NCI-H128 (cell line): Measurements from ENCODE around the gene TRMT1.
"Not testable (repeated sequence)": the region's sequence is repeated elsewhere in the genome, so short reads cannot be mapped to it uniquely, and the experiment has no call there.

ENCODE experiments used
- DNase-seq: peaks from one replicate; lab custom pipeline; 2025; ENCODE audit not compliant: unreplicated experiment; lab: John Stamatoyannopoulos, UW

TRMT1 gene

DNA sequence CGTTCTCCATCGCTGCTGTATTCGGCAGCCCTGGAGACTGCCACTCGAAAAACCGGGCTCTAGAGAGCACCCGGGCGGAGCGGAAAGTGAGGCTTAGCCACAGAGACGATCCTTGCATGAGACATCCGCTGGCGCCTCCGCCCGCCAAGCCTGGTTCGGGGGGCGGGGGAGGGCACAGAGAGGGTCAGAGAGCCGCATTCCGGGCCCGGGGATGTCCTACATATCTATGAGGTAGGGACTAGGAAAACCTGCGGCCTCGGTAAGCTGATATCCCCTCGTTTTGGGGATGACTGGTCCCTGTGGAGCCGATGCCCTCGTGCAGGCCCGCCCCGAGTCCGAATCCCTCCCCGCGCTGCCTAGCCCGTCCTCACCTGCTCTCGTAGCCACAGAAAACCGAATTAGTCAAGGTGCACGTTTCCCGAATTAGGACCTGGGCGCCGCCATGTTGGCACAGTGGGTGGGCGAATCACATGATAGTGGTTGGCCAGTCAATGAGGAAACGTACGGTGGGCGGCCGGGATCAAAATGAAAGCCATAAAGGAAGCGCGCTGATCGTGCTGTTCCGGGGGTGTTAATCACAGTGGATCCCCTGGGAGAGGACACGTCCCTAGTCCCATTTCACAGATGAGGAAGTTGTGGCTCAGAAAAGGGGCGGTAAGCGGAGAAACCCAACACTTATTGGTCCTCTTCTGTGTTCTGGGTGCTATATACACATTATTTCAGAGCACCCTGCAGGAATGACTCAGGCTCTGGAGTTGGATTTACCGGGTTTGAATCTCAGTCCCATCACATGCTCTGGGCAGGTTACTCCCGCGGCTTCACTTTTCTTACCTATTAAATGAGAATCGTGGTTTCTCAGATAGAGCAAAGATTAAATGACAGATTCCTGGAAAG is at the start of gene TRMT1:
TRMT1 (minus strand) TSS at position 459 of the 894 bp plus-strand sequence; CDS start at position 118, 341 bp downstream.
- peak; percentile 71 for DNase-seq

DNA sequence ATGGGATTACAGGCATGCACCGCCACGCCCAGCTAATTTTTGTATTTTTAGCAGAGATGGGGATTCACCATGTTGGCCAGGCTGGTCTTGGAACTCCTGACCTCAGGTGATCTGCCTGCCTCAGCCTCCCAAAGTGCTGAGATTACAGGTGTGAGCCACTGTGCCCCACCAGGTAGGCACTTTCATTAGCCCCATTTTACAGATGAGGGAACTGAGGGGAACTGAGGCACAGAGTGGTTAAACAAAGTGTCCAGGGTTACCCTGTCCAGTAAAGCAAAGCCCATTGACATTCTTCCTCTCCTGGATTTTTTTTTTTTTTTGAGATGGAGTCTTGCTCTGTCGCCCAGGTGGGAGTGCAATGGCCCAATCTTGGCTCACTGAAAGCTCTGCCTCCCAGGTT is 49.6 kb upstream of the TRMT1 start:
- not testable (repeated sequence) for DNase-seq

DNA sequence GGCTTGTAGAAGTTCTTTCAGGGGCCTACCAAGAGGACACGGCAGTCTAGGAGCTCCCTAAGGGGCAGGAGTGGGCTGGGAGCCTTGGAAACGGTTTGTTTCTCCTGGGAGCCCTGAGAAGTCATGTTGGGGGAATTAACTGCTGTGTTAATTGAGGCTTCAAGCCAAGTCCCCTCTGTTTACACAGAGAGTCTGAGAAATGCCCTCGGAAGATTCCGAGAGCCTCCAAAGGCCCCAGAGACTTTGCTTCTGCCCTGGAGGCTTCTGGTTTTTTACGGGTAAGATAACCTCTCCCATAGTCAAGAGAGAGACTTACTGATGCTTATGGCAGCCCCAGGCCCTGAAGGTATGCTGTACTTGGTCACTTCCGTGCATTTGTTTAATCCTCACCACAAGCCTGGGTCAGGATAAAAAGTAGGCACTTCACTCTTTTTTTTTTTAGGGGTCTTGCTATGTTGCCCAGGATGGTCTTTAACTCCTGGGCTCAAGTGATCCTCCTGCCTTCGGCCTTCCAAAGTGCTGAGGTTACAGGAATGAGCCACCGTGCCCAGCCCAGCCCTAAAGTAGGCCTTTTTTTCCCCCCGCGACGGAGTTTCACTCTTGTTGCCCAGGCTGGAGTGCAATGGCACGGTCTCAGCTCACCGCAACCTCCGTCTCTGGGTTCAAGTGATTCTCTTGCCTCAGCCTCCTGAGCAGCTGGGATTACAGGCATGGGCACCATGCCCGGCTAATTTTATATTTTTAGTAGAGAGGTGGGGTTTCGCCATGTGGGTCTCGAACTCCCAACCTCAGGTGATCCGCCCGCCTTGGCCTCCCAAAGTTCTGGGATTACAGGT is 48.8 kb upstream of the TRMT1 start:
- no peak for DNase-seq

DNA sequence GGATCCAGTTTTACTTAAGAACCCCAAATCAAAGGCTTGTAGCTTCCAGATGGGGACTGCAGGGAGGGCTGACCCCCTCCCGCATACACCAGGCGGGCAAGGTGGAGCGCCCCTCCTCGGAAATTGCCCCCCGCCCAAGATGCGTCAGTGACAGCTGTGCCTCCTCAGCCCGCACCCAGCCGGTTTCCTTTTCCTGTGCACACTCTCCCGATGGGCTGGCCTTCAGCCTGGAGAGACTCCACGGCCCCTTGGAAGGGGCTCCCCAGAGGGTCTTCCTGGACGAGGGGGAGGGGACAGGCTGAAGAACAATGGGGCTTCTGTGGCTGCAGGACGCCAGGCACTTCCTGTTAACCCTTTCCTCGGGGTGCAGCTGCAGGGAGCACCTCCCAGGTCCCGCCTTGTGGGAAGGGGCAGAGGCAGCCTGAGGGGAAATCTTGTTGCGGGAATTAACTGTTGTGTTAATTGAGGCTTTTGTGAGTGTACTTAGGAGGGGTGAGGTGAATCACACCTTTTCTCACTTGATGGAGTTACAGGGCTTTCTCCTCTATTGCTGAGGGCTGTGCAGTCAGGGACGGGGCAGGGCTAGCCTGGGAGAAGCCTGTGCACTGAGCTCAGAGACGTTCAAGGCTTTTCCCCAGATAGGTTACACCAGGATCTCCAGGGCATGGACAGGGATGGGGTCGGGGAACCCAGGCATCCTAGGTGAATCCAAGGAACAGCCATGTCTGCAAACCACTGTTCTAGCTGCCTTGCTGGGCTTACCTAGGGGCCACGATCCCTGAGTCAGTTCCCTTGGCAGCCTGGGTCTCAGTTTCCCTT is 48.0 kb upstream of the TRMT1 start:
- DNase-seq, result no peak

DNA sequence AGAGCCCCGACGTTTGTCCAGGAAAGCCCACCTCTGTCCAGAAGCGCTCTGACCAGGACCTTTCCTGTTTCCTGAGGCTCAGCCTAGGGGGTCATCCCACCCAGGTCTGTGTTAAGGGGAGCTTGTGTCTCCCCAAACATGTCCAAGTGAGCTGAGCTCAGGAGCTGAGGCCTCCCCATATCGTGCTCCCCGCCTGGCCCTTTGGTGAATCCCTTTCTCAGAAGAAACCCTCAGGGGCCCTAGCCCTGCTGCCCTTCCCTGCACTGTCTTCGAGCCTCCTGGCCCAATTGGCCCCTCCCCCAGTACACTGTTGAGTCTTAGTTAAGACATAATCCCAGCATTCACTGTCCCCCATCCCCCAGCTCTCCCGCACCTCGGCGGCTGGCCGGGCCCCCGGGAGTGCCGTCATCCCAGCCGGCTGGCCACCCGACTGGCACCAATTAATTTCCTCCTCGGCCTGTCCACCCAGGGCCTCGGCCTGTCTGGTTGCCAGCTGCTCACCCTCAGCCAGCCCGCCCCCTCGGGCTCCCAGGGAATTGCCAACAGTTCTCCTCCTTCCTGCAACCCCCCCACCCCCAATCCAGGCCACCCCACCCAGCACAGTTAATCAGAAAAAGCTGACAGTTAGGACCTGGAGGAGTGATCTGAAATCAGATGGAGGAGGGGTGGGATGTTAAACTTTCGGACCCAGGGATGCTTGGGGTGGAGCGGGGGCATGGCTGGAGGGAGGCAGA is 47.2 kb upstream of the TRMT1 start:
- DNase-seq, result no peak

DNA sequence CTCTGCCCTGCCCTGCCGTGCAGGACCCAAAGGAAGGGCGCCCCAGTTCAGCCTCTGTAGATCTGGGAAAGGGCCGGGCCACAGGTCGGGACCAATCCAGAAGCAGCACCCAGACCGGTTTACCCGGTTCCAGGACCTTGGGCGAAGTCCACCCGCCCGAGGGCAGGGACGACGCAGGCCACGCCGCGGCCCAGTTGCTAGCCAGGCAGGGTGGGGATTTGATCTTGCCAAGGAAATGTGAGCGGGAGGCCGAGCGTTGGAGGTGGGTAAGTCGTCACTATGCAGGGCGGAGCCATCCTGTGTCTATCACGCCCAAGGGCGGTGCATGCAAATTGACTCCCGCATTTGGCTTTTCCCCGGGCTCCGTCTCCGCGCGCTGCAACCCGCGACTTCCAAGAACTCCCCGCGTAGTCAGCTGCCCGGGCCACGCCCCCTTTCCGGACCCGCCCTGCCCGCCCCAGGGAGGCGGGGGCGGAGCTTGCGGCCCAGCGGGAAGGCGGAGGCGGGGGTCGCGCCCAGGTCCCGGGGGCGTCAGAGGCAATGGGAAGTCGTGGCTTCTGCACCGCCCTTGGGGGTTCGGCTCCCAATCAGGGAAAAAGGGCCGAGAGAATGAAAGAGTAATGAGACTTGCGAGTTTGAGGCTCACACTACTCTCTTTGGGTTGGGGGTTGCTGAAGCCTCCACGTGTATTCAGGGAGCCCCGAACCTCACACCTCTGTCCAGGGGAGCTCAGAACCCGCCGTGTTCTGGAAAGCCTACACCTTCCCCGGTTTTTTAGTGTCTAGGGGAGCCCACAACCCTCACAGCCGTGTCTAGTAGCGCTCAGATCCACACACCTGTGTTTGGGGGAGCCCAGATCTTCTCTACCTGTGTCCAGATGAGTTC is 46.4 kb upstream of the TRMT1 start:
- DNase-seq, result peak; percentile 77

DNA sequence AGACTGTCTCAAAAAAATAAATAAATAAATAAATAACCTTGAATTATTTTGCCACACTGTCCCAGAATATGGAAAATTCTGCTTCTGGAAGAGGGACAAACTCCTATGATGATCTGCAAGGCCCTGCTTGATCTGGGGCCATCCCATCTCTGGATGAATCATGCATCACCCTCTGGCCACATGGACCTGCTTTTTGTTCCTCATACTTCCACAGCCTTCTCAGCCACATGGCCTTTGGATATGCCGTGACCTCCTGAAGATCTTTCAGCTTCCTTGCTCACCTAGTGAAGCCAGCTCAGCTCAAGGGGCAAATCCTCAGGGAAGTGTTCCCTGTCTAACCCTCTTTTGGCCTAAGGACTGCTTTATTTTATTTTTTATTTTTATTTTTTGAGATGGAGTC is 44.0 kb upstream of the TRMT1 start:
- DNase-seq, result no peak

DNA sequence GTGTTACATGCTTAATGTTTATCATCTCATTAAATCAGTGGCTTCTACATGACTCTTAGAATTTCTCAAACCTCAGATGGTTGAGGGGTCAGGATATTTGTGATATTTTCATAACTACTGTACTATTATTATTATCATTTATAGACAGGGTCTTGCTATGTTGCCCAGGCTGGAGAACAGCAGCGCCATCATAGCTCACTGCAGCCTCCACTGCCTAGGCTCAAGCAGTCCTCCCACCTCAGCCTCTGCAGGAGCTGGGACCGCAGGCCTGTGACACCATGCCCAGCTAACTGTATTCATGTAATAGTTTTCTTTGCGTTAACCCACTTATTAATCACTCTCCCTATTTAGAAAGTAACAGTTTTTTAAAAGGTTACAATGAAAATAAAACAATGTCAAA is 43.2 kb upstream of the TRMT1 start:
- no peak for DNase-seq

DNA sequence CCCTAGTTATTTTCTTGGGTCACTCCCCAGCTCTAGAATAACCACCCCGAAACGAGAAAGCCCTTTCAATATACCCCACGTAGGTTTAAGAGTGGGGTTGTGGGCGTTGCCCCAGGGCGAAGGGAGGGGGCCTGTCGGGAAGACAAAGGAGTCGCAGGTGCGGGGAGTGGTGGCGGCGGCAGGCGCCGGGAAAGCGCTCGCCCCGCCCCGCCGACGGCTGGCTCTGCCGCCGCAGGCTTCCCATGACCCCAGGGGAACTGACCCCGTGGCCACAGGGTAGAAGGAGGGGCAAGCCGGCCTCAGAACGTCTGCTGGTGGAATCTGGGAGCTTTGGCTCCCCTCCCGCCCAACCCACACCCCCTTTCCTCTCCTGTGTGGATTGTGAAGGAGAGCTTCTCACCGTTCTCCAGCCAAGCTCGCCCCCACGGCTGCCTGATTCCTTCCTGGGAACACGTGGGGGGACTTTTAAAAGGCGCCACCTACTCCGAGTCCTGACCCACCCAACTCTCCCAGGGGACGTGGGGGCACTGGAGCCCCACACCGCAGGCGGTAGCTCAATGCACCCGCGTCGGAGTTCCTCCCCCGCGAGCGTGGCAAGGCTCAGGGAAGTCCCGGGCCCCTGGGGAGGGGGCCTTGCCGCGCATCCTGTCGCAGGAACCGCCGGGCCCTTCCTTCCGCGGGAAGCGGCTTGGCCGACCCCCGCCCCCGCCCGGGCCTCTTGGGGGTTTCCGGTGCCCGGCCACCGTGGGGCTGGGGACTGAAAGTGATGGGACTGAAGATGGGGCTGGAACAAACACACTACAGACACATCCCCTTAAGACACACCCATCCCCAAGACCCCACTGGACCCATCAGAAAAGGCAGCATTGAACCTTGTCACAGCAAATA is 39.2 kb upstream of the TRMT1 start:
- no peak for DNase-seq

DNA sequence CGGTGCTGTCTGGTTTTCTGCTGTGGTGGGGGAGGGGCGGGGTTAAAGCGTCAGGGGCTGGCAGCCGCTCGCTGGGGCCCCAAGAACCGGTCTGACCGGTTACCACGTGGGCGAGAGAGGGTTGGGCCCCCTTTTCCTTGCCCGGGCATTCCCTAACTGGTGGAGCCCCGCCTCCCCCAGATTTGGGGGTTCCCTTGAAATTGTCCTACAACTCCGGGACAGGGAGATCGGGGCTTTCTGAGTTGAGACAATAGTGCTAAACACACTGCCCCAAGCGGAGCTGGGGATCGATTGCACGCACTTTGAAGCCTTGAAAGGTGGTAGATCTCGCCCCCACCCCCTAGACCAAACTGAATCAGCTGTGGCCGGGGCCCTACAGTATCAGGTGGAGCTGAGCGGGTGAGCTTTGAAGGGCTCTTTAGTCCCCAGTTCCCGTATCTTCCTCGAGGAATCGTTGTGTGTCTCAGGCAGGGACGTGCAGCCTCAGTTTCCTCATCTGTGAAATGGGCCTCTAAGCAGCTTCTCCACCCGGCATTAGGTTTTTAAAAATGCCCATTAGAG is 38.5 kb upstream of the TRMT1 start:
- DNase-seq, result peak; percentile 44

DNA sequence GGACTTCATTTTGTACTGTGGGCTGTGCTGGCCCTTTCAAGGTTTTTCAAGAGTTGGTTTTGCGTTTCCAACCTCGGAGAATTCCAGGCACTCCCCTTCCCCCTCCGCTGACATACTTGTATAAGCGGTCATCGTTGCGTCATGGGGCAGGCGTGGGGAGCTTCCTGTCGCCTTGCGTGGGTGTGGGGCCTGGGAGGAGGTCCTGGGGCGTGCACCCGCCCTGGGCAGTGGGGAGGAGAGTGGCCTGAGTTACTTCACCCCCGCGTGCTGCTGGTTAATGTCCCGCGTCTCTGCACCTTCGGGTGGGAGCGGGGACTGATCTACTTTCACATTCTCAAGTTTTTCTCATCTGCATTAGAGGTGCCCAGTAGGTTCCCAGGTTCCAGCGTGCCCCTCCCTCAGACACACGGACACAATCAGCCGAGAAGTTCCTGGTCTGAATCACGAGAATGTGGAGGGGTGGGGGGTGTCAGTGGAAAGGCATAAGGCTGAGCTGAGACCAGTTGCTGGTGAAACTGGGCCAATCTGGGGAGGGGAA is 37.8 kb upstream of the TRMT1 start:
- no peak for DNase-seq

DNA sequence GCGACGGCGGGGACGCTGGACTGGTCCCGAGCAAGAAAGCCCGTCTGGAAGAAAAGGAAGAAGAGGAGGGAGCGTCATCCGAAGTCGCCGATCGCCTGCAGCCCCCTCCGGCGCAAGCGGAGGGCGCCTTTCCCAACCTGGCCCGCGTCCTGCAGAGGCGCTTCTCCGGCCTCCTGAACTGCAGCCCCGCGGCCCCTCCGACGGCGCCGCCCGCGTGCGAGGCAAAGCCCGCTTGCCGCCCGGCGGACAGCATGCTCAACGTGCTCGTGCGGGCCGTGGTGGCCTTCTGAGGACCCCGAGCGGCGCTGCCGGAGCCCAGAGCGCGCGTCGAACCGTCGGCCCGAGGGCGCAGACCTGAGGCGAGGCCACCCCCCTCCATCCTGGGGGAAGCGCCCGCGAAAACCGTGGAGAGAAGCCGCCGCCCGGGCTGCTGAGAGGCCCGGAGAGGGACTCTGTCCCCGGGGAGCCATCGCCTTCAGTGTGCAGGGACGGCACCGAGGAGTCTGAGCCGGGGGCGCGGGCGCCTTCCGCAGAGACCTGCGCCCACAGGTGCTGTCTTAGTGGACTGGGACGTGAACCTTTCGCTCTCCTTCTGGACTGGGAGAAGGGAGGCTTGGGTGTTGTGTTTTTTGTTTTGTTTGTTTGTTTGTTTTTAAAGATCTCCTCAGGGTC is 37.2 kb upstream of the TRMT1 start:
- DNase-seq, result no peak

DNA sequence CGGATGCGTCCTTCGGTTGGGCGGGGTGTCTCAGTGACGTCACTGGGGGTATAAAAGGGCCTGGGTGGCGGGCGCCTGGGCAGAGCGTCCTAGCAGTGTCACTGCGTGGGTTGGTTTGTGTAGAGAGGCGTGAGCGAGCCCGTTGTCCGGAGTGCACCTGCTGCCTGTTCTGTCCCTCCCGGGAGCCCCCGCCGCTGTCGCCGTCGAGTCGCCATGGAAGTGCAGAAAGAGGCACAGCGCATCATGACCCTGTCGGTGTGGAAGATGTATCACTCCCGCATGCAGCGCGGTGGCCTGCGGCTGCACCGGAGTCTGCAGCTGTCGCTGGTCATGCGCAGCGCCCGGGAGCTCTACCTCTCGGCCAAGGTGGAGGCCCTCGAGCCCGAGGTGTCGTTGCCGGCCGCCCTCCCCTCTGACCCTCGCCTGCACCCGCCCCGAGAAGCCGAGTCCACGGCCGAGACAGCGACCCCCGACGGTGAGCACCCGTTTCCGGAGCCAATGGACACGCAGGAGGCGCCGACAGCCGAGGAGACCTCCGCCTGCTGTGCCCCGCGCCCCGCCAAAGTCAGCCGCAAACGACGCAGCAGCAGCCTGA is 36.5 kb upstream of the TRMT1 start:
- DNase-seq, result peak; percentile 87

DNA sequence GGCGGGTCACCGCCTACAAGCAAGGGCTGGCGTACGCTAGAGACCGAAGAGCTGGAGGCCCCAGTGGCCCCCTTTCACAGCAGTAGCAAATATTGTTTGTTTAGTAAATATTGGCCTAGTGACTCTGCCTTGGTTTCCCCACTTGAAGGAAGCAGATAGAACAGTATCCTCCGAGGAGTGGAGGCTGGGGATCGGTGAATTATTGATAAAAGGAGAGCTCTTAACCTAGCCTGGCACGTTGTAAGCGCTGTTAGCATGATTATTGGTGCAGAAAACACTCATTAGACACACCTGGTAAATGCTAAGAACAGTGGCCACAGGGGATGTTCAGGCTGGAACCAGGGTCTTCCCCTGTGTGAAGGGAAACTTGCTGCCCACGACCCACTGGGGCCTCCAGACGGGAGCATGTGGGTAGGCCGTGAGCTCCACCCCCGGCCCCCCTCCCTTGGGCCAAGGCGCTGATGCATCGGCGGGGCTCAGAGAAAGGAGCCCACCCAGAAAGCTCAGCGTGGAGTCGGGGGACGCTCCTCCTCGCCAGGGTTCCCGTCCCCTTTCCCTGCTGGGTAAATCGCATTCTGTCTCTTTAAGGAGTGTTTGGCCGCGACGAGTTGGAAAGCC is 35.9 kb upstream of the TRMT1 start:
- DNase-seq, result no peak

DNA sequence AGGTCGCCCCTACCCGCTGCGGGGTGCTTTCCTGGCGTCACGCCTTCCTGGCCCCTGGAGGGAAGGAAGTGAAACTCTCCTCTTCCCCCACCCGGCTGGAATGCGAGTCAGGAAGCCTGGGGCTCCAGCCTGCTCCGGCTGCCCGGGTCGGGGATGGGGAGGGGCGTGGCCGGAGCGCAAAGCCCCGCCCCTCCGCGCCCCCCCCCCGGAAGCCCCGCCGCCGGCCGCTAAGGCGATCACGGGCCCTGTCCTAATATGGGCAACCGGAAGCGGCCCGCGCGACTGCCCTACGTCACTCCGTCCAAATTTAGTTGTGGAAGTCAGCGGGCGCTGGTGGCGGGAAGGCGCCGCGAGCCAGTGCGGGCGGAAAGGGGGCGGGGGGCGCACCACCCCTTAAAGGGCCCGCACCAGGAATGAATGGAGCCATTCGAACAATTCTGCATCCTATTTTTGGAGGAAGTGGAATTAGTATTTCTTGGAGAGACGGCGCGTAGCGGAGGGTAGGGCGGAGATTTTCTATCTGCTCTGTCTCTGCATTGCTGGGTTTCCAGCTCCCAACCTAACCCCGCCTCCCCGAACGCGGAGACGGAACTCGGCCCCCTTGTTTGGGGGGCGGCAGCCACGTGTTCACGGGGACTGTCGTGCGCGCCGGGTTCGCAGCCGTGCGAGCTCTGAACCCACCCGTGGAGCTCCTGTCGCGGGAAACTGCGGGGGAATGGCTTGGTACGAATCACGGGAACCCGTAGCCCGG is 35.2 kb upstream of the TRMT1 start:
- DNase-seq, result peak; percentile 94
